Limb (tissue), 2 donors: ENCODE data around the gene RCBTB2.
A peak's percentile ranks its signal among the peaks of the same experiment; 100 is the strongest.

Experiments
- DNase-seq, 2 donors: peaks; one replicate each; pipeline ENCODE4 v3.0.0-alpha.2; 2016; ENCODE audit errors: extremely low spot score in 2 of 2

The RCBTB2 gene

DNA sequence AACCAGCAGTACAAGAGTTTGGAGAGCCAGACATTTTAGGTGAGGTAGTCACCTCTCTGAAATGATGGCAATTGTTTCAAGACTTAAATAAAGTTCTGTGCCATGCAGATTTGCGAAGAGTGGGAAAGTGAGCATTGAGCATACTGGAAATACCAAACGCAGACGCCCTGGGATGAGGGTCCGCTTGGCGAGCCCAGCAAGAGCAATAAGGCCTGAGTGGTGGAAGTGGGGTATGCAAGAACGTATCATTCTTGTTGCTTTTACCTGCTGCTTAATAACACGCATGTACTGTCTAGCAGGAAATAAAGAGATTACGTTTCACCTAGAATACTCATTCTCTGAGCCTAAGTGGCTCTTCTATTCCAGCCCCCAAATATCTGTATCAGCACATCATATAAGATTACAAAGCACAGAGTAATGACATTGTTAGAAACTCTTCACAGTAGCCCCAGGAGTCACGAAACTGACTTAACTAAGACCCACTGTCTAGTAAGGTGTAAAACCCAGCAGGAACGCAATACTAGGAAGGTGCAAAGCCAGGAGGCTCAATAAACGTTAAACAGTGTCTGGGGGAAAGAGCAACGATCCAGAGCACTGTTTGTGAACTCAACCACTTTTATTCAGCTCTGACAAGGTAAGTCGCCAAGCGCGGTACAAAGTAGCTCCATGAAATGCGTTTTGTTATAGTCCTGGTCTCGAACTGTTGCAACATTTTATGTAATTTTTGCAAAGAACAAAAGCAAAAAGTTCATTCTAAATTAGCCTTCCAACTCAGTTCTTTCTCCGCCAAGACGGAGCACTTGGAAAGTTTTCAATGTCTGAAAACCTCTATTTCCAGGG is 1.2 kb downstream of the RCBTB2 start:
- DNase-seq = peak in 1 of 2 donors; percentile 38

DNA sequence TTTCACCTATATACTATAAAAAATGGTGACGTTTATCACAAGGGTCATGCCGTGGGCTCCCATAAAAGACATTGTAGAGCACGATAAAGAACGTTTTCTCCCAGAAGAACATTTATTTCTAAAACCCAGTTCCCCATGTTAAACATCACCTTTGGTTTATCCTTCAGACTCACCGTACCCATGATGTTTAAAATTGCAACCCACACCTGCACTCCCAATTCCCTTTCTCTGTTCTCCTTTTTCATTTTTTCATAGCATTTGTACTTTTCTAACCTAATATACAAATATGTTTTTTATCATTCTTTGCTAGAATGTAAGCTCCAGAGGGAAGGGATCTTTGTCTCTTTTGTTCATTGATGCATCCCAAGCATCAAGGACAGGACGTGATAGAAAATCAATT is 2.0 kb downstream of the RCBTB2 start:
- DNase-seq = no peak

DNA sequence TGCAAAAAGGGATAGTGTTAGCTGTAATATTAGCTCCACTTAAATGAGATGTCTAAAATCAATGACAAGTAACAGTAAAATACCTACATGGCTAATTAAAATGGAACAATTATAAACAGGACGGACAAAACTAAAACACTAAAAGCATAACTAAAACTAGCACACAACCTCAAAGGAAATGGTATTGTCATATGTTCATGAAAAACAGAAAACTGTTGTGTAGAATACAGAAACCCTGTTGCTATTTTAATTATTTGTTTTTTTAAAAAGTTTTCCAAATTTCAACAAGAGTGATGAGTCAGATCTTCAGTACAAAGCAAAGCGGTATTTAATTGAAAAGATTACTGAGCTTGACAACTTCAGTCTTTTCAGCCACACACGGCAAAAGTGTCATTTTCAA is 4.2 kb downstream of the RCBTB2 start:
- DNase-seq = no peak

DNA sequence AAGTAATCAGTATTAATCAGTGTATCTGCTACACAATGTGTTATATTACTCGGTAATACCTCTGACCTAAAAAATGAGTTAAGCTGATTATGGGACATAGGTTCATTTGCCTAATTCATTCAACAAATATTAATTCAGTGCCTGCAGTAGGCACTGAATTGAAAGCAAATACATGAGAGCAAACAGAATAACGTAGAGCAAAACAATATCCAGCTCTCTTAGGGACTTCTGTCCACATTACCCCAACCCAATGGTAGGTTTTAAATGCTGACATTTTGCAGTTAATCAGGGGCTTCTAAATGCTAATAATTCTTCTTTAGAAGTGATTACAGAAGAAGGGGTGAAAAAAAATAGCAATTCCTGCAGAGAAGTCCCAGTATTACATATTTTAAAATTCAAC is 4.9 kb downstream of the RCBTB2 start:
- DNase-seq = no peak

DNA sequence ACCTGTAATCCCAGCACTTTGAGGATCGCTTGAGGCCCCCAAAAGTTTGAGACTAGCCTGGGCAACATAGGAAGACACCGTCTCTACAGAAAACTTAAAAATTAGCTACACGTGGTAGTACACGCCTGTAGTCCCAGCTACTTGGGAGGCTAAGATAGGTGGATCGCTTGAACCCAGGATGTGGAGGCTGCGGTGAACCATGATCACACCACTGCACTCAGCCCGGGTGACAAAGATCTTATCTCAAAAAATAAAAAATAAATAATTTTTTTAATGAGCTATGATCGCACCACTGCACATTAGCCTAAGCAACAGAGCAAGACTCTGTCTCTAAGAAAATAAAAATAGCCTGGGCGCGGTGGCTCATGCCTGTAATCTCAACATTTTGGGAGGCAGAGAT is 6.6 kb downstream of the RCBTB2 start:
- DNase-seq = no peak

DNA sequence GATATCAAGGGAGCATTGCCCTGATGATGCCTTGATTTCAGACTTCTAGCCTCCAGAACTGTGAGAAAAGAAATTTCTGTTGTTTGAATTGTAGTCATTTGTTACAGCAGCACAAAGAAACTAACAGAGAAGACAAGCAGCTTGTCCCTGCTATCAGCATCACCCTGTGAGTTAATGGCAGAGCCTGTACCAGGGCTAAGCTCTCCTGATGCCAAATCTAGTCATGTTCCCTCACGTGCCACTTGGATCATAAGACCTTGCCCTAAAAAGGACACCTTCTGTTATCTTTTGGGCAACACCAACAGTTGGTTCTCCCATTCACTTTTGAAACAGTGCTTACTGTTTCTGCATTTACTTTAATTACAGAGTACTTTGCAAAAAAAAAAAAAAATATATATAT is 14.8 kb downstream of the RCBTB2 start:
- no peak for DNase-seq

DNA sequence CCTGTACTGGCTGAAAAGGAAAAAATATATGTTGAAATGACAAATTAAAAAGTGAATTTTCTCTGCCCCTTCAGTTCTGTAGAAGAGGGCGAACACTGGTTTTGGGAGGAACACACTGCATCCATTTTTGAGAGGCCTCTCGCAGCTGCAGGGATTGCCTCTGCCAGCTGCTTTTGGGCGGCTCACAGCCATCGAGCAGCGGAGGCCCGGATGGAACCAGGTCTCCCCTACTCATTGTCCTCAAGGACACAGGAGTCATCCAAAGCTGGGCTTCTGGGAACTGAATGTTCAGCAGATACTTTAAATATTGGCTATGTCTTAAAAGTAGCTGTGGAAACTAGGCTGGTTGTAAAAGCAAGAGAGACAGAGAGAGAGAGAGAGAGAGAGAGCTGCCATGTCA is 17.1 kb downstream of the RCBTB2 start:
- DNase-seq = no peak

DNA sequence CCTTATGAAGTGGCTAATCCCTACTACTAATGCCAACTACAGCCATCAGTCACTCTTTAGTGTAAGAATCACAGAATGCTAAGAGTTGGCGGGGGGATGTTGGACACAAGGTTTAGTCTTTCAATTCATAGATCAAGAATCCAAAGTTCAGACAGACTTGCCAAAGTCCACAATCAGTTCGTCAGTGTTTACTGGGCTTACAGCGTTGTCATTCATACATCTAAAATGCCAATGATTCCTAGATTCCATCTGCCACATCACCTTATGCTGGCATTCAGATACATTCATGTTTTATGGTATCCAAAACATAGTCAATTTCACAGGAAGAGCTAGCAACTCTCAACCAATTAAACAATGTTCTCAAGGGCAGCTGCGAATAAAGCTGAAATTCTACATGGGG is 18.1 kb downstream of the RCBTB2 start:
- DNase-seq = no peak

DNA sequence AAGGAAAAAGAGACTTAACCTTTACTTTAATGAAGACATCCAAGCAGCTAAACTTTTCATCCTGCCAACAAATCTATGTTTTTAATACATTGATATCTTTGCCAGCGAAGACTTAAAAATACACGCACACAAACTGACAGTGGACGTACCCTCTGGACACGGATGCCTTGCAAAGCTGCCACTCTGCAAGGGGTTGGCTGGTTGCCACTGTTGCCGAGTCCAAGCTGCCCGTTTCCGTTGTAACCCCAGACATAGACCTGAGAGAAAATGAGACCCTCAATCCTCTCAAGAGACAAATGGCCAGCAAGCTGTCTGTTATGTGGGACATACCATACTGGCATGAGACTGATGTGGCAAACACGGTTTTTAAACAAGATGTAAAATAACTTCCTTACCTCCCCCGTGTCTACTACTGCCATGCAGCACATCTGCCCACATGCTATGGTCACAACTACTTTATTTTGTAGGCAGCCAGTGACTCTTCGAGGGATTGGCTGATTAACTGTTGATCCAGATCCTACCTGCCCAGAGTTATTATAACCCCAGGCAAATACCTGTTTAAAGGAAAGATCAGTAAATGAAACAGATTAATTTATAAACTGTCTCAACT is 21.2 kb downstream of the RCBTB2 start:
- no peak for DNase-seq

DNA sequence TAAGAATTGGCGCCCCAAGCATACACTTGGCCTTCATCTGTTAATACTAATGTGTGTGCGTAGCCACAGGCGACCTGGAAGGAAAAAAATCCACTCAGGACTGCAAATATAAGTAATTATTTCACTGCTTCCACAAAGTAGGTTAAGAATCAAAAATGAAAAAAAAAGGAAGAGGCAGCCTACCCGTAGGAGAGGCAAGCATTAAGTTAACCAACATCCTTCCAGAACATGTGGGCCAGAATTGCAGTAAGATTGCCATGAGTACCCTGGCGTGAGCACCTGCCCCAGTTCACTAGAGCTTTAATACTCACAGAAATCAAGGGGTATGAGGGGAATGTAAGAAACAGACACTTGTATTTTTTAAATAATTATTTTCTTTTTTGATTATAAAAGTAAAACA is 22.2 kb downstream of the RCBTB2 start:
- no peak for DNase-seq

DNA sequence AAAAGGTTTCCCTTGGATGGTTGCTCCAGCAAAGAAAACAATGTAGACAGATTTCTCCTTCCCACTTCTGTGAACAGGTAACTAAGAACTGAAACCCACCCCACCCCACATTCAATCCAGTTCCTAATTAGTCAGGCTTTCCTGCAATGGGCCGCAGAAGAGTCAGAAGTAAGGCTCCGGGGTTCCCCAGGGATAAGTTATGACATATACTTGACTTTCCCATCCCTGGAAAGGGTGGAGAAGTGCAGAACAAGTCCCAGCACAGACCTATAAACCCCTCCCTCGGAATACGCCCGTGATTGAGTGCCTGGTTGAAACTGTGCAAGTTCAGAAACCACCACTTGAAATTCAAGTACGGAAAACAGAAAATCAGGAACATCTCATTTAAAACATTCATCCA is 24.9 kb downstream of the RCBTB2 start:
- no peak for DNase-seq

DNA sequence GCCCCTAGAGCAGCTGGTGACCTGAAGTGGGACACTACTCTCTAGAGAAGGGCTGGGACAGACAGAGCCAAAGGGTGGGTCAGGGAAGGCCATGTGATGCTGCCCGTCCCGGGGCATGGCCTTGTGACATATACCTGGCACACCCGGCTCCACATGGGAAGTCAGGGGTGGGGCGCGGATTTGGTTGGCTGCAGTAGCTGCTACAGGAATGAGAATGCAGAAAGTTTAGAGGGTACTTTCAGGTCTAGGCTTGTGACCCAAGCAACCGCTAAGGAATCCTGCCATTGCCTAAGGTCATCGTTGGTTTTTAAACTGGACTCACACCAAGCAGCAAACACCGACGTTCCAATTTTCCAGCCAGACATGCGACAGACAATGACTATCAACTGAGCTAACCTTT is 25.9 kb downstream of the RCBTB2 start:
- no peak for DNase-seq

DNA sequence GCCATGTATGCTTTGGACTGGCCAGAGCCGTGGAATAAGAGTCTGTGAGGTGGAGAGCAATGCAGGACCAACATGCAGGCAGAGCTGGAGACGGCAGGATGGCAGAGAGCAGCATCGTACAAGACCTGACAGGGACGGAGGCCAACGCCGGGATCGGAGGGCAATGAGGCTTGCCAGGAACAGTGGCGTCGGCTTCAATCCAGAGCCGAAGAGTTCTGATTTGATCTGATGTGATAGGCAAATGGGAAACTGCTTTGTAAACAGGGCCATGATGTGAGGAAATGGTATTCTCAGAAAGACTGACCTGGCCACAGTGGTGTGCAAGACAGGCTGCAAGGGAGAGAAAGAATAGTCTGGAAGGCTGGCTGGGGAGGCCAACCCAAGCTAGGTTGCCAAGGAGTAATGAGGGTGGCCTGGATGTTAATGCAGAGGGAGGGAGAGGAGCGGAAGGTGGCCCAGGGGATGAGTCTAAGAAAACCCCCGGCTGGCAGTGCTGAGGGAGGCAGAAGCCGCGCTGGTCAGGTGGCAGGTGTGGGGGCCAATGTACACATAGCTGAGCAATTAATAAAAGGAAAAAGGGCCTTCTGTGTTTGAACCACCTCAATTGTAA is 26.7 kb downstream of the RCBTB2 start:
- no peak for DNase-seq

DNA sequence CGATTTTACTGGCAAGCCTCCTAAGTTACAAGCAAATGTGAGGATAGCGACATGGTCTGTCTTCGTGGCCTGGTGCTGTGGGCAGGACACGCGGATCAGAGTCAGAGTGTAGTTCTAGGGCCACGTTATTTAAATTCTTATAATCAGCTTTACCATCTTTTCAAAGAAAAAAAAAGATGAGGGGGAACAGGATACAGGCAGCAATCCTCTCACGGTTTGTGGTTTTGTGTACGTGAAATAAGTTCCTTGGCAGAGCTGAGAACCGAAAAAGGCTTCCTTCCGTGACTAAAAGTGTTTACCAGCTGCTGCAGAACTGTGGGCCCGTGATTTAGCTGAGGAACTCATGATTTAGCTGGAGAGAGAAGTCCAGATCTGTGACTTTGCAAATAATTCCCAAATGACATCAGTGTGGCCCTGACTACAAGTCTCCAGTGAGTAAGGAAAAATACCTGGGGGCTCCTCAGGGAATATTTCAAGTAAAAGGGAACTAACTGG is 27.2 kb downstream of the RCBTB2 start:
- DNase-seq = no peak

DNA sequence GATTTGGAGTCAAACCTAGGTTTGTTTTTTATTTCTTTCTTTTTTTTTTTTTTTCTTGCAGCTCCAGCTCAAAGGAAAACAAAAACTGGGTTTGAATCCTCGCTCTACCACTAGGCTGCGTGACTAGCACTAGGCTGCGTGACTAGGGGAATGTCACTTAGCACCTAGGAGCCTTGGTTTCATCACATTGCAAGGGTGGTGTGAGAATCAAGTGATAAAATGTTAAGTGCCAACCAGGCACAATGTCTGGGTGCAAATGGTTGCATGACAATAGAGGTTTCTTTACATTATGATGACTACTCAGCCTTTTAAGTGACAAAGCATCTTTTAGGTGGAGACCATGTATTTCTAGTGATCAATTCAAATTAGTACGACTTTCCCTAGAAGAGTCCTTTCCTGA is 27.9 kb downstream of the RCBTB2 start:
- DNase-seq = no peak

DNA sequence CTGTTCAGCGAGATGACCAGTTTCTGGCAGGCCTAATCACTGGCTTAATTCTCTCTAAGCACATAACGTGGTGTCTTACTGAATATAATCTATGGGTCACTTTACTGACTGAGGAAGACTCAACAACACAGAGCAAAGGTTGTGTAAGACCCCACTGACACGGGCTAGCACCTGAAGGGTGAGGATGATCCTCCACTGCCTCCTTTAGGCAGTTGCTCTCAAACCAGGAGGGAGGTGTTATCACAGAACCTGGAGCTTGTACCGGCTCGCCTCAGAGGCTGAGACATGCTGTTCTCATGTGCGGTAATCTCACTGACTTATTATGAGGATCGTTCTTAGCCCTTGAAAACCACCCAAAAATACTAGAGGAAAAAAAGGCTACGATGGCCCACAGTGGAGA is 28.3 kb downstream of the RCBTB2 start:
- no peak for DNase-seq

DNA sequence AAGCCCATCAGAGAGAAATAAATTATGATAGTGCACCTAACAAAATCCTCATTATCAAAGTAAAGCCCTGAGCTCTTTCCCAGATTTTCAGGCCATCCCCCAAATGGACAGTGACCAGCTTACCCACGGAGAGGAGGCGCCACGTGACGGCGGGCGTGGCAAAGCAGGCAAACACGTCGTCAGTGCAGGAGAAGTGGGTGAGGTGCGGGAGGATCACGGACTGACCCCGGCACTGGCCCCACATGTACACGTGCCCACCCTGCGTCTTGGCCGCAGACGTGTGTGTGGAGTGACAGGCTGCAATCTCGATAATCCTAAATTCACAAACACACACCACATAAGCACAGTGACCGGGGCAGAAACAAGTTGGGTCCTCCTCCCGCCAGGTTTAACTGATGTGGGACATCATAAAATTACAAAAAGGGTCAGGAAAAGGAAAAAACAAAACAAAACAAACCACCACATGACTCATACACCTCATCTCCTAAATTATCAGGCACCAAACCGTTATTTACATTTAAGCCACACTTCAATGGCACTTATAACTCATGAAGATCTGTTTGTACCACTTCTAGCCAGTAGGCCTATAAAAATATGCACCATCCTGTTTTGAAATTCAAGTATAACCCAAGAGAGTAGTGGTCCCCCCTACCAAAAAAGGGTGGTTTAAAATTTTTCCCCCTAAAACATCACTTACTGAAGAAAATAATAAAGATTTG is 30.1 kb downstream of the RCBTB2 start:
- DNase-seq = no peak

DNA sequence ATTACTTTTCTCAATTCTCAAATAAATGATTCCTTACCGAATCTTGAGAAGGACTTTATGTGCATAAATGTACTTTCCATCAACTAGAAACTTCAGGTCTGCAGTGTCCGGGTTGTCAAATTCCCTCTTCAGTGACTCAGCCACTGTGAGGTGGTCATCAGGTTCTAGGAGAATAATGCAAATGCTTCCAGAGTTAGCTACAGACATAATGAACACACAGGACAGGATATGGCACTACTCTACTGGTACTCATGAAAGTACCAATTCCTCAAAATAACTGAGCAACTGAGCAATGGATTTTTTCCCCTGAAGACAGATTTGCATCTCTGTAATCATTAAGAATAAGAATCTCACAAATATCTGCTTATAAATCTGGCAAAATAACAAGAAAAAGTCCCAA is 31.2 kb downstream of the RCBTB2 start:
- DNase-seq = no peak

DNA sequence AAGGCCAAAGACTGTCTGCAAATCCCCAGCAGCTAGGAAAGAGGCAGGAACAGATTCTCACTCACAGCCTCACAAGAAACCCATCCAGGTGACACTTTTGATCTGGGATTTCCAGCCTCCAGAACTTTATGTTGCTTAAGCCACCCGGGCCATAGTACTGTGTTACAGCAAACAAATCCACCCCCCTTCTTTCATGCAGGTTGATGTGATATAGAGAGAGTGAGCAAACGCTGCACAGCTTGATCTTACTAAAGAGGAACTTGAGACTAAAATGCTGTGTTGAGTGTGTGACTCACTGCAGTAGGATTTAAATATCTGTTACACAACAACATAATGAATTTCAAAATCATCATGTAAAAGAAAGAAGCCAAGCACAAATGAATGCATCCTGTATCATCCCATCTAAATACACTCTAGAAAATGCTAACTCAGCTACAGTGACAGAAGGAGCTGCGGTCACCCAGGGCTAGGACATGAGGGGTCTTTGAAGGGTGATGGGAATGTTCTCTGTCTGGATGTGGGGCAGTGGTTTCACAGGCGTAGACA is 32.2 kb downstream of the RCBTB2 start:
- no peak for DNase-seq

DNA sequence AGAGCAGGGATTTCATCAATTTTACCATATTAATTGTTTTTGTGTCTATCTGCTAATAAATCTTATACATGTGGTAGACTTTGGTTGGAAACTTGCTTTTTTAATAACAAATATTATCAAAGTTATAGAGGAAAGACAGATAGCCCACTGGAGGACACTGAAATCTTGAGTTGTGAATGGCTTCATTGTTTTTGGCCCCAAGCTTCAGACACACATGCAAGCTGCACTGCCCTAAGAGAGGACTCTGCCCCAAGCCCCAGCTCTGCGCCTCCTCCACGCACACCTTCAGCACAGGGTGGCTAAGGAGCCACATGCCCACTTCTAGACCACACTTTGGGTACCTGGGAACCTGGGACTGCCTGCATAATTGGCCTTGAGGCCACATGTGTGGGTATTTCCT is 35.2 kb downstream of the RCBTB2 start:
- no peak for DNase-seq

DNA sequence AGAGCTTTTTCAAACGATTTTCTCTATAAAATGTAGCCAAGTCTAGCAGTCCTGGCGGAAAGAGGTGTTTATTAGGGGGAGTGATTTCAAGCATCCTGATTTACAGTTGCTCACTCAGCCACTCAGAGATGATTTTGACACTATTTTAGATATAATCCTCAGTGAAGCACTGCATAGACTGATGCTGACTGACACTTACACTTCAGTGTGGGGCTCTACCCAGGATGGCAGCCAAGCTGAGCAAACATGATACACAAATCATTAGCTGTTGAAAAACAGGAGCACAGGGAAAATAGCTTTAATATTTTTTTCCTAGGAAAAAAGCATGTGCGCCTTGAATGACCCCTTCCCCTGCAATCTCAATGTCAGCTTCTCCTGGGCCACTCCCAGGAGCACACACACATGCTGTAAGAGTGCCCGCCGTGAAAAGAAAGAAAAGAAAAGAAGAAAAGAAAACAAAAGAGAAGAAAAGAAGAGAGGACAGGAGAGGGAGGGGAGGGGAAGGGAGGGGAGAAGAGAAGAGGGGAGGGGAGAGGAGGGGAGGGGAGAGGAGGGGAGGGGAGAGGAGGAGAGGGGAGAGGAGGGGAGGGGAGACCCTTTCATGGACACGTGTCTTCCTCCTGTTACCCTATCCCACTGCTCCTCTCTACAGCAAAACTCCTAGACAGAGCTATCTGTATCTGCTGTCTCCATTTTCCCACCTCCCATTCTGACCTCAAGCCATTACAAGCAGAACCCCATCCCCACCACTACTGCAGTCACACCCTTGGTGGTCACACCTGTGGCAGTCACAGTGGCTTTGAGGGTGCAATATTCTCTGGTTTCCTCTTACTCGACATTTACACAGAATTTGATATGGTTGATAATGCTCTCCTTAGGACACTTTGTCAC is 36.4 kb downstream of the RCBTB2 start:
- DNase-seq = no peak
